ENCODE measurements around the gene NSDHL.
"Not testable (repeated sequence)": the region's sequence is repeated elsewhere in the genome, so short reads cannot be mapped to it uniquely, and the experiment has no call there.

NSDHL gene

GRCh38 chrX:152908486-152908885 lies 77.6 kb downstream of the NSDHL start:
- no peak for TF ChIP-seq CTCF (IDR thresholded peaks at IDR 0.05)
- no peak for TF ChIP-seq ZFX (IDR thresholded peaks at IDR 0.05; ENCODE audit: borderline replicate concordance)
- no peak overlapping the region for H3K27ac ChIP-seq

GRCh38 chrX:152910018-152910417 lies 79.2 kb downstream of the NSDHL start:
- not testable (repeated sequence) for H3K27ac ChIP-seq

- no peak overlapping the region for H3K27ac ChIP-seq
- TF ChIP-seq CTCF (IDR thresholded peaks at IDR 0.05) (peak; percentile 18; the same call in 1 of the 2 replicates), ZFX (IDR thresholded peaks at IDR 0.05; ENCODE audit: borderline replicate concordance) (no peak)
These were observed 81.2 kb downstream of the NSDHL start for GRCh38 chrX:152912106-152912505.

- TF ChIP-seq CTCF (IDR thresholded peaks at IDR 0.05) (no peak), ZFX (IDR thresholded peaks at IDR 0.05; ENCODE audit: borderline replicate concordance) (no peak)
- no peak overlapping the region for H3K27ac ChIP-seq
These were observed 81.8 kb downstream of the NSDHL start for GRCh38 chrX:152912641-152913040.

- H3K27ac ChIP-seq: no peak overlapping the region
These were observed 82.5 kb downstream of the NSDHL start for GRCh38 chrX:152913346-152913745.

GRCh38 chrX:152913910-152914309 lies 83.0 kb downstream of the NSDHL start:
- no peak overlapping the region for H3K27ac ChIP-seq
- TF ChIP-seq ZFX (IDR thresholded peaks at IDR 0.05; ENCODE audit: borderline replicate concordance) (no peak), CTCF (IDR thresholded peaks at IDR 0.05) (no peak)

More at GRCh38 chrX:152913346-152913745, 82.5 kb downstream of the NSDHL start:
- TF ChIP-seq CTCF (IDR thresholded peaks at IDR 0.05): peak; percentile 15; the same call in 1 of the 2 replicates
- no peak for TF ChIP-seq ZFX (IDR thresholded peaks at IDR 0.05; ENCODE audit: borderline replicate concordance)

GRCh38 chrX:152915541-152916241 lies 84.8 kb downstream of the NSDHL start:
- no peak overlapping the region for H3K27ac ChIP-seq
- TF ChIP-seq ZFX (IDR thresholded peaks at IDR 0.05; ENCODE audit: borderline replicate concordance): no peak
- peak; percentile 58 for TF ChIP-seq CTCF (IDR thresholded peaks at IDR 0.05)
